OCI-LY7 (cell line): ENCODE results near the gene TFE3. TPM values are rescaled to one million over a fixed set of nuclear protein-coding genes. Genes with fewer than 3 reads are reported as not detected.
A peak's percentile ranks its signal among the peaks of the same experiment; 100 is the strongest.

Experiments used
- BruUV-seq: library from RNA; stranded (reverse); fragments of 400-500 nt; replicated peaks from 2 replicates; lab custom pipeline; 2021; lab: Mats Ljungman, UMichigan
- CTCF ChIA-PET: fragments of 300-600 bp; sonication (Branson Sonifier 250); formaldehyde crosslinking; loops from one replicate; lab custom pipeline; 2022; ENCODE audit warnings: antibody characterized with exemption; ENCODE audit not compliant: unreplicated experiment; lab: Charles Lee
- POLR2A ChIA-PET: fragments of 300-600 bp; sonication (Branson Sonifier 250); formaldehyde crosslinking; loops from one replicate; lab custom pipeline; 2022; ENCODE audit warnings: antibody characterized with exemption; lab: Charles Lee
- DNase-seq: peaks from one replicate; pipeline ENCODE4 v3.0.0-alpha.2; 2015; ENCODE audit warnings: low spot score
- H2AFZ ChIP-seq: fragments of 200-600 bp; sonication (generic), shearing (Covaris generic); 2 replicates; pipeline ENCODE4 v1.6.1; 2014; ENCODE audit warnings: mild to moderate bottlenecking, antibody characterized with exemption, low read length, moderate library complexity
- H3K27ac ChIP-seq: fragments of 200-600 bp; sonication (generic); 2 replicates; pipeline ENCODE4 v1.5.1; 2014; ENCODE audit warnings: mixed run types, low read depth, mild to moderate bottlenecking, moderate library complexity, low read length, inconsistent platforms; ENCODE audit not compliant: poor library complexity, severe bottlenecking
- H3K36me3 ChIP-seq: fragments of 200-600 bp; sonication (generic); 2 replicates; pipeline ENCODE4 v1.6.1; 2014; ENCODE audit warnings: mild to moderate bottlenecking, antibody characterized with exemption, low read length, moderate library complexity, mixed read lengths; ENCODE audit not compliant: insufficient read depth
- H3K4me1 ChIP-seq: fragments of 200-600 bp; sonication (generic); 2 replicates; pipeline ENCODE4 v1.5.1; 2014; ENCODE audit warnings: mild to moderate bottlenecking, low read length; ENCODE audit not compliant: insufficient read depth, poor library complexity, severe bottlenecking
- H3K4me2 ChIP-seq: fragments of 200-600 bp; sonication (generic); 2 replicates; pipeline ENCODE4 v1.6.1; 2014; ENCODE audit warnings: mild to moderate bottlenecking, low read length
- H3K4me3 ChIP-seq: fragments of 200-600 bp; sonication (generic); 2 replicates; pipeline ENCODE4 v1.5.1; 2014; ENCODE audit warnings: mild to moderate bottlenecking, low read depth, low read length; ENCODE audit not compliant: poor library complexity, severe bottlenecking
- H3K79me2 ChIP-seq: fragments of 200-600 bp; sonication (generic); 2 replicates; pipeline ENCODE4 v1.6.1; 2016; ENCODE audit warnings: low read depth, mild to moderate bottlenecking, low read length, moderate library complexity, mixed read lengths; ENCODE audit not compliant: insufficient read depth
- H3K9me2 ChIP-seq: fragments of 200-600 bp; sonication (generic); 2 replicates; pipeline ENCODE4 v1.6.1; 2016; ENCODE audit warnings: mild to moderate bottlenecking, low read length, mixed read lengths; ENCODE audit not compliant: insufficient read depth
- H3K9me3 ChIP-seq: fragments of 200-600 bp; sonication (generic); 2 replicates; pipeline ENCODE4 v1.6.1; 2014; ENCODE audit warnings: mild to moderate bottlenecking, mixed run types, low read length, mixed read lengths
- H4K20me1 ChIP-seq: fragments of 200-600 bp; sonication (generic); 2 replicates; pipeline ENCODE4 v1.6.1; 2014; ENCODE audit warnings: mild to moderate bottlenecking, antibody characterized with exemption, low read length, moderate library complexity, mixed read lengths; ENCODE audit not compliant: insufficient read depth
- EZH2phosphoT487 ChIP-seq: fragments of 200-600 bp; sonication (generic); IDR thresholded peaks from 2 replicates; pipeline ENCODE4 v1.6.1; 2018; ENCODE audit warnings: low read depth, borderline replicate concordance, mild to moderate bottlenecking, mixed run types, antibody characterized with exemption, low read length, moderate library complexity, mixed read lengths
- intact Hi-C: fragments of 100-400 bp; cut with micrococcal nuclease; formaldehyde crosslinking; loops from one replicate; pipeline ENCODE4 v1.10.0; 2022; ENCODE audit not compliant: unreplicated experiment
- total RNA-seq, 2 experiments: library from RNA; depleted of rRNA in 1 of 2; stranded (reverse); fragments of >200 nt in 1 of 2; shearing (Covaris generic) in 1 of 2; gene quantifications; 2 replicates each; pipeline ENCODE4 v1.2.3, GENCODE V29; 2014 to 2022
- TF ChIP-seq, protein P1 (sequence below): fragments of 200-600 bp; sonication (generic); conservative IDR thresholded peaks from 2 replicates; pipeline ENCODE4 v1.5.1; 2014; ENCODE audit warnings: mild to moderate bottlenecking, antibody characterized with exemption, low read length, moderate library complexity, mixed read lengths

The TFE3 gene
- total RNA-seq, 2 experiments from 2014 or later = 10.2 to 19.0 TPM

DNA sequence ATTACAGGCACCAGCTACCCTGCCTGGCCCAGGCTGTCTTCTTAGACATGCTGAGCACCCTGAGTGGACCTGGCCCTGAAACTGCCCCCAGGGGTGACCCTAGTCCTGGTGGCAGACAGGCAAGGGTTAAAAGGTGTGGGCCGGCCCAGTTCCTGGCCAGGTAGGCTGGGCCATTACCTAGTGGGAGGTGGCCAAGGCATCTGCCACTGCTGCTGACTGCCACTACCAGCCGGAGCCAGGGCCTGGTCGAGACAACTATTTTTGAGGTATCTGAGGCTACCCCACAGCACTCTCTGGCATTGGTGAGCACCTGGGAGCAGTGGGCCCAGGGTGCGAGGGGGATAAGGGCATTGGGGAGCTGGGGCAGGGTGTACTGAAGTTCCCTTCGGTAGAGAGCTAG lies 15.6 kb upstream of the TFE3 start, which contains the start of gene CCDC120:
Gene CCDC120, plus strand, starts transcription at position 206 of the 400 bp plus-strand sequence. CDS start 3,043 bp downstream, outside the sequence.
- H3K79me2 ChIP-seq = no peaks in the 10 kb centered on the region
- CTCF ChIA-PET = no interaction called here
- no peak for DNase-seq
- POLR2A ChIA-PET = no interaction called here
- TF ChIP-seq, protein P1, sequence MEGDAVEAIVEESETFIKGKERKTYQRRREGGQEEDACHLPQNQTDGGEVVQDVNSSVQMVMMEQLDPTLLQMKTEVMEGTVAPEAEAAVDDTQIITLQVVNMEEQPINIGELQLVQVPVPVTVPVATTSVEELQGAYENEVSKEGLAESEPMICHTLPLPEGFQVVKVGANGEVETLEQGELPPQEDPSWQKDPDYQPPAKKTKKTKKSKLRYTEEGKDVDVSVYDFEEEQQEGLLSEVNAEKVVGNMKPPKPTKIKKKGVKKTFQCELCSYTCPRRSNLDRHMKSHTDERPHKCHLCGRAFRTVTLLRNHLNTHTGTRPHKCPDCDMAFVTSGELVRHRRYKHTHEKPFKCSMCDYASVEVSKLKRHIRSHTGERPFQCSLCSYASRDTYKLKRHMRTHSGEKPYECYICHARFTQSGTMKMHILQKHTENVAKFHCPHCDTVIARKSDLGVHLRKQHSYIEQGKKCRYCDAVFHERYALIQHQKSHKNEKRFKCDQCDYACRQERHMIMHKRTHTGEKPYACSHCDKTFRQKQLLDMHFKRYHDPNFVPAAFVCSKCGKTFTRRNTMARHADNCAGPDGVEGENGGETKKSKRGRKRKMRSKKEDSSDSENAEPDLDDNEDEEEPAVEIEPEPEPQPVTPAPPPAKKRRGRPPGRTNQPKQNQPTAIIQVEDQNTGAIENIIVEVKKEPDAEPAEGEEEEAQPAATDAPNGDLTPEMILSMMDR = no peak
- no peak for TF ChIP-seq EZH2phosphoT487
- intact Hi-C loops = no loop called here
- no peak within 1 kb of the TSS for H3K4me3 ChIP-seq
- H3K36me3 ChIP-seq = no peaks in the 10 kb centered on the region
- no peaks in the 10 kb centered on the region for H3K4me1 ChIP-seq
- no peaks in the 10 kb centered on the region for H4K20me1 ChIP-seq
- no peak within 1 kb of the TSS for H2AFZ ChIP-seq
- H3K27ac ChIP-seq = no peak within 1 kb of the TSS
- no peak within 1 kb of the TSS for H3K4me2 ChIP-seq
- no peaks in the 10 kb centered on the region for H3K9me2 ChIP-seq
- BruUV-seq = no TSS peak
- no peaks in the 10 kb centered on the region for H3K9me3 ChIP-seq

DNA sequence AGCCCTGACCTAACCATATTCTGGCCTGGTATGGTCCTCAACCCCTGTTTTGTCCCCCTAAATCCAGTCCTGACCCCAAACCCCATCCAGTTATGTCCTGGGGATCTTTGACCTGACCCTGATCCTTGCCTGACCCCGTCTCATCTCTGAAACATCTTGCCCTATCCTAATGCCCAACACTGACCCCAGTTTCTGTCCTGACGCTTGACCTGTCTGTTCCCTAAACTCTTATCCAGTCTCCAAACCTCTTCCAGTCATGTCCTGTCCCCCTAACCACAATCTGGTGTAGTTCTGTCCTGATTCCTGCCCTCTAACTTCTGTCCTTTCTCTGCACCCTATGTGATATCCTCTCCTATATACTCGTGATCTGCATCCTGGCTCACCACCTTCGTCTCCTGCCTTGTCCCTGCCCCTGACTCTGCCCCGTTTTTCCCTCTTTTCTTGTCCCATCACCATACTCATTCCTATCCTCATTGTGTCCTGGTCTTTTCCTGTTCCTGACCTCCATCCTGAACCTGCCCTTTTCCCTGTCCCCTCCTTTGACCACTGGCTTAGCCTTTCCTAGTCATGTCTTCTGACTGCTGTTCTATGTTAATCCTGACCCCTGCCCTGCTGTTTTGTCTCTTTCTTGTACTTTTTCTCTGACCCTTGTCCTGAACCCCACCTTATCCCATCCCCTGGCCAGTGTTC lies 11.1 kb upstream of the TFE3 start:
- BruUV-seq = no TSS peak
- Histone ChIP-seq H2AFZ (peak overlapping the region; percentile 55; the same call in 1 of the 2 replicates), H3K9me3 (no peaks in the 10 kb centered on the region), H3K4me3 (peak overlapping the region; percentile 68), H3K79me2 (no peaks in the 10 kb centered on the region), H4K20me1 (no peaks in the 10 kb centered on the region), H3K27ac (no peak overlapping the region), H3K4me1 (no peaks in the 10 kb centered on the region), H3K4me2 (peak overlapping the region; percentile 59), H3K9me2 (no peaks in the 10 kb centered on the region), H3K36me3 (no peaks in the 10 kb centered on the region)
- POLR2A ChIA-PET = no interaction called here
- intact Hi-C loops = no loop called here
- TF ChIP-seq, protein P1 = no peak
- TF ChIP-seq EZH2phosphoT487 = no peak
- CTCF ChIA-PET = no interaction called here
- no peak for DNase-seq
